HL-60 (cell line): ENCODE results near the gene CHSY1.

ENCODE experiments used
- DNase-seq, 2 experiments: peaks; one replicate each; pipeline ENCODE4 v3.0.0-alpha.2; 2010 to 2020; ENCODE audit warnings: low read depth in 1 of 2, low spot score in 1 of 2
- H3K27ac ChIP-seq: fragments of 250-450 bp; sonication (Bioruptor Pico); replicated peaks from 2 replicates; pipeline ENCODE4 v1.5.1; 2020; ENCODE audit warnings: mild to moderate bottlenecking, moderate library complexity
- H3K27me3 ChIP-seq: fragments of 250-450 bp; sonication (Bioruptor Pico); 2 replicates; pipeline ENCODE4 v1.5.1; 2021; ENCODE audit warnings: mild to moderate bottlenecking, moderate library complexity; ENCODE audit not compliant: insufficient read depth, poor library complexity, severe bottlenecking
- H3K4me3 ChIP-seq: replicated peaks from 2 replicates; pipeline ENCODE4 v1.5.1; 2011; ENCODE audit warnings: mild to moderate bottlenecking, control low read depth, low read length; ENCODE audit not compliant: insufficient read depth
- GABPA ChIP-seq: IDR thresholded peaks from 2 replicates; pipeline ENCODE4 v1.6.1; 2012; ENCODE audit warnings: low read depth
- POLR2AphosphoS5 ChIP-seq: IDR thresholded peaks from 2 replicates; pipeline ENCODE4 v1.6.1; 2012; ENCODE audit warnings: low read depth
- REST ChIP-seq: IDR thresholded peaks from 2 replicates; pipeline ENCODE4 v1.6.1; 2012; ENCODE audit warnings: low read depth; ENCODE audit not compliant: insufficient replicate concordance
- SPI1 ChIP-seq: IDR thresholded peaks from 2 replicates; pipeline ENCODE4 v1.6.1; 2012; ENCODE audit warnings: low read depth, mild to moderate bottlenecking, borderline replicate concordance
- TF ChIP-seq, protein P1 (sequence below): IDR thresholded peaks from one replicate; pipeline ENCODE4 v1.5.1; 2011; ENCODE audit warnings: low read length, control low read depth, inconsistent platforms; ENCODE audit not compliant: insufficient read depth

CHSY1 gene

GRCh38 chr15:101158166-101159095 lies 93.4 kb downstream of the CHSY1 start:
- DNase-seq: no peak
- Histone ChIP-seq H3K4me3 (no peak overlapping the region), H3K27ac (no peak overlapping the region), H3K27me3 (no peaks in the 10 kb centered on the region)
- no peak for TF ChIP-seq POLR2AphosphoS5
- no peak for TF ChIP-seq GABPA
- no peak for TF ChIP-seq SPI1
- TF ChIP-seq, protein P1, sequence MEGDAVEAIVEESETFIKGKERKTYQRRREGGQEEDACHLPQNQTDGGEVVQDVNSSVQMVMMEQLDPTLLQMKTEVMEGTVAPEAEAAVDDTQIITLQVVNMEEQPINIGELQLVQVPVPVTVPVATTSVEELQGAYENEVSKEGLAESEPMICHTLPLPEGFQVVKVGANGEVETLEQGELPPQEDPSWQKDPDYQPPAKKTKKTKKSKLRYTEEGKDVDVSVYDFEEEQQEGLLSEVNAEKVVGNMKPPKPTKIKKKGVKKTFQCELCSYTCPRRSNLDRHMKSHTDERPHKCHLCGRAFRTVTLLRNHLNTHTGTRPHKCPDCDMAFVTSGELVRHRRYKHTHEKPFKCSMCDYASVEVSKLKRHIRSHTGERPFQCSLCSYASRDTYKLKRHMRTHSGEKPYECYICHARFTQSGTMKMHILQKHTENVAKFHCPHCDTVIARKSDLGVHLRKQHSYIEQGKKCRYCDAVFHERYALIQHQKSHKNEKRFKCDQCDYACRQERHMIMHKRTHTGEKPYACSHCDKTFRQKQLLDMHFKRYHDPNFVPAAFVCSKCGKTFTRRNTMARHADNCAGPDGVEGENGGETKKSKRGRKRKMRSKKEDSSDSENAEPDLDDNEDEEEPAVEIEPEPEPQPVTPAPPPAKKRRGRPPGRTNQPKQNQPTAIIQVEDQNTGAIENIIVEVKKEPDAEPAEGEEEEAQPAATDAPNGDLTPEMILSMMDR: no peak
- no peak for TF ChIP-seq REST

DNA sequence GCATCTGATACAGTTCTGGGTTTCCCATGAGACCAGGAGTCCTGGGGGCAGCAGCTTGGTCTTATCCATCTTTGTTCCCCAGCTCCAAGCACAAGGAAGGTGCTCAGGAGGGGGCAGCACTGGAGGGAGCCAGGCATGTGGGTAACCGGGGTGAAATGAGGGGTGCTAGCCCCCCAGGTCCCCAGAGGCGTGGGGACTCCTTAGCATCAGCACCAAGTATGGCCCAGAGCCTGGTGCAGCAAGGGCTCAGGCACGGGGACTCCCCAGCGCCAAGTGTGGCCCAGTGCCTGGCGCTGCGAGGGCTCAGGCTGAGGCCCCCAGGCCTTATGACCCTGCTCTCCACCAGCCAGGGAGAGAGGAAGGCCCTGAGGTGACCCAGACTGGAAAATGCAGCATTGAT lies 94.1 kb downstream of the CHSY1 start:
- no peak overlapping the region for H3K4me3 ChIP-seq
- H3K27ac ChIP-seq: no peak overlapping the region
- H3K27me3 ChIP-seq: no peaks in the 10 kb centered on the region
- no peak for DNase-seq
- TF ChIP-seq SPI1: no peak
- no peak for TF ChIP-seq REST
- no peak for TF ChIP-seq POLR2AphosphoS5
- TF ChIP-seq, protein P1: no peak

GRCh38 chr15:101156509-101157159 lies 95.2 kb downstream of the CHSY1 start:
- no peak for DNase-seq

More at GRCh38 chr15:101156509-101157159, 95.2 kb downstream of the CHSY1 start:
- TF ChIP-seq POLR2AphosphoS5 (no peak), REST (no peak), GABPA (no peak), SPI1 (no peak)
- TF ChIP-seq, protein P1: no peak
- Histone ChIP-seq H3K27me3 (no peaks in the 10 kb centered on the region), H3K4me3 (no peak overlapping the region), H3K27ac (no peak overlapping the region)
